NCI-H345 (cell line): ENCODE measurements around the gene INPP5K.

ENCODE experiments used
- DNase-seq: peaks from one replicate; lab custom pipeline; 2025; lab: John Stamatoyannopoulos, UW

Gene INPP5K

DNA sequence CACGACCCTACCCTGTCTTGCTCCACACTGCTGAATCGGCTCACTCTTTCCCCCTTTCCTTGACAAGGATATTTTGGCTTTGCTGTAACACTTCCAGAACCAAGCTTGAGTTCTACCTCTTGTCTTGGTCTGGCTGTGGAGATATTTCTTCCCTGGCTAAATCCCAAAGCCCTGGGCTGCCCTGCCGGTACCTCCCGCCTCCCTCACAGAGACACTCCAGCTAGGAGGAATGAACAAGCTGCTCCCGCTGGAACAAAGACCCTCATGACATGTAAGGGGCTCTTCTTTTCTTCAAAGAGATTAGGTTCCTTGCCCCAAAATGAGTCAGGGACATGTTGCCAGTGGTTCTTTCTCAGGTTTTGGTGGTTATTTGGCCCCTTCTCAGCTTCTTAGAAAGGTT is 10.8 kb downstream of the INPP5K start:
- no peak for DNase-seq

DNA sequence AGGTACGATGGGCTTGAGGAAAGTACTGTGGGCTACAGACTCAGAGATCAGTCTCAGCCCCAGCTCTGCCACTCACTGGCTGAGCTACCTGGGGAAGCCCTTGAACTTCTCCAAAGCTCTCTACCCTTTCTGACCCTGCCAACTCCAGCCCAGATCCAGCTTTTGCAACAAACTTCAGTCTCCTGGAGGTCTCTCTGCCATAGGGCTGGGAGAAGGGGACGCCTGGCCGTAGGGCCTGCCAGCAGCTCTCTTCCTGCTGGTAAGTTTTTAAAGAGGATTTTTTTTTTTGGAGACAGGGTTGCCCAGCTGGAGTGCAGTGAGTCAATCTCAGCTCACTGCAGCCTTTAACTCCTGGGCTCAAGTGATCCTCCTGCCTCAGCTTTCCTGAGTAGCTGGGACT is 11.5 kb downstream of the INPP5K start:
- no peak for DNase-seq

DNA sequence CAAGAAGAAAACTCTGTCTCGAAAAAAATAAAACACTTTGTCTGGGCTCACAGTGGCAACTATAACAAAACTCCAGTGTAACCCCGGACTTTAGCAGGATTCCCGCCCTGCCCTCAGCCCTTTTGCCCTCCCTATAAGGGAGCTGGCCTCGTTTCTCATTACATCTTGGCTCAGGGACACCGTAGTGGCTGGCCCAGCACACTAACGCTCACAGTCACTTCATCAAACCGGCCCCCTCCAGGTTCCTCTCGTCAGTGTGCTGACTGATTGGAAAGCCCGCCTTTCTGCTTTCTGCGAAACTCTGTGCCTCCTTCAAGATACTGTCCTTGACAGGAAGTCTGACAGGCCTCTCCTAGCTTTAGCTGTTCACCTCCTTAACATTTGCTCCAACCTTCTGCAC is 12.7 kb downstream of the INPP5K start:
- DNase-seq = no peak

DNA sequence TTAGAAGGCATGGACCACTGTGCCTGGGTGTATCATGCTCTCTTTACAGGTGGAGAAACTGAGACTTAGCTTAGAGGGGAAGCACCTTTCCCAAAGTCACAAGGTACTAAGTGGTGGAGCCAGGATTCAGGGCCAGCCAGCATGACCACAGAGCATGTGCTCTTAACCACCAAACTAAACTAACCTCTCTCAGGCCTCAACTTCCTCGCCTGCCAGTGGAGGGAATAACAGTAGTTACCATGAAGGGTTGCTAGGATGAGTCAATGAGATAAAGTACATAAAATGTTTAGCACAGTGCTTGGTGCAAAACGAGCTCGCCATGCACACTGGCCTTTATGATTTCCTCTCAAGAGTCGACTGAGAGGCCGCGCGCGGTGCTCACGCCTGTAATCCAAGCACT is 17.5 kb downstream of the INPP5K start:
- DNase-seq = no peak

DNA sequence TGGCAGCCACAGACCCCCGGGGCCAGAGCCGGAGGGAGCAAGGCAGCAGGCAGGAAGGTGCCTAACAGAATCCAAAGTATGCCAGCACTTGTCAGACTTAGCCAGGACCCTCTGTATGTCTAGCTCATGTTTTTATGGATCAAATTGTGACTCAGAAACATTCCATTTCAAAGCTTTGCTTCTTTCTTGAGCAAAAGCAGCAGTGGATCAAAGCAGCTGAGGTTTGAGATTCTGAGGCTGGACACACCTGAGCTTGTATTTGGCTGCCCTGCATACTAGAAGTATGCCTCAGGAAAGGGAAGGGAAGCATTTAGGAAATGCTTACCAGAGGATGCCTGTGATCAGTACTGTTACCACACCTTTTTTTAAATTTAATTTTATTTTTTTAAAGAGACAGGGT is 18.2 kb downstream of the INPP5K start:
- no peak for DNase-seq

DNA sequence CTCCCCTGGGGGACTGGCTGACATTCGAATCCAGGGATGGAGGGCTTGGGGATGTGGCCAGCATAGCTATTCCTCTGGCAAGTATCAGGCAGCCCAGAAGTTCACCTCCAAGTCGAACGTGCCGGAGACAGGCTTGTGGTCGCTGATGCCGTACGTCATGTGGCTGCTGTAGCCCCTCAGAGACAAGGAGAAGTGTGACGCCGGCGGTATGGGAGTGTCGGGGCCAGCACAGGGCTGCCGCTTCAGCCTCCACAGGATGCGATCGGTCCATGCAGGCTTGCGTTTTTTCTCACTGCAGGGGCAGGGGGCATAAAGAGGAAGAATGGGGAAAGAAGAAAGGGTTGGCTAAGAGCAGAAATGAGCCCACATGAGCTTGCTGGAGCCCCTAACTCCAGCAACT is 18.6 kb downstream of the INPP5K start:
- DNase-seq = no peak

DNA sequence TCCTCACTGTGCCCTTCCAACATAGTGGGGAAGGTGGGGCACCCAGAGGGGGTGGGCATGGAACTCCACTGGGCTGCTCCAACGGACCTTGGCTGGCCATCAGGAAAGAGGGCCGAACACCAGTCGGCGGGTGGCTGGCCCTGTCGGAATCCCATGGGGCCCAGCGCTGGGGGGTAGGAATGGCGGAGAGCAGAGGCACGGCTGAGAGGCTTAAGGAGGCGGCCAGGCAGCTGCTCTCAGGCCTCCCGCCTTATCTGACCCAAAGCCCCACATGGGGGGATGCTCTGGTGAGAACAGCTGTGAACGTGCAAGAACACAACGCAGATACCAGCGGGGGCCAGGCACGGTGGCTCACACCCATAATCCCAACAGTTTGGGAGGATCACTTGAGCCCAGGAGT is 19.5 kb downstream of the INPP5K start:
- no peak for DNase-seq

DNA sequence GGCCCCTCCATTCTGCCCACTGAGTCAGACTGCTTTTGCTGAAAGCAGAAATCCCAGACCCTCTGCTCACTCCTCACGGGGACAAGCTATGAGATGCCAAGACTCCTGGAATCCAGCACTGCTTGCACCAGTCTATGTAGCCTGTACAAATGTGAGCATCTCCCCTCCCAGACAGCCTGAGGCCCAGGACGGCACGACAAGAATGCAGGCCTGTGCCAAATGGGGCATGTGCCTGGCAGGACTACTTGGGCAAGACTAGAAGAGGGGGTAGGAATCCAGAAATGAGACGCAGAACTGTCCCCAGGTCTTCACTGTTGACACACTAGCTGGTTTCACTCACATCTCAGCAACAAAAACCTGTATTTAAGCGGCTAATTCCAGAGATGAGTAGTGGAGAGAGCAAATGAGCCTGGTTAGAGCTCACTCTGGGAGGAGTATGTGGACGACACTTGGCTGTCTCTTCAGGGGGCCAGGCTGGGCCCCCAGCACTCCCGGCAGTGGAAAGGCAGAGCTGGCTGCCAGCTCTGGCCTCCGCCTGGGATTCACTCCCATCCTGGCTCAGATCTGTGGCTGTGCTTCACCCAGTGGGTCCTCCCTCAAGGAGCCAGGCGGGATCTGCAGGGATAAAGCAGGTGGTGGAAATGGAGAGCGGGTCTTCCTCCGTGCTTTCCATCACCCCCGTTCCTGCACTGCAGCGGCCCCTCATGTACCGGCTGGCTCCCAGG is 21.0 kb downstream of the INPP5K start:
- DNase-seq = no peak

DNA sequence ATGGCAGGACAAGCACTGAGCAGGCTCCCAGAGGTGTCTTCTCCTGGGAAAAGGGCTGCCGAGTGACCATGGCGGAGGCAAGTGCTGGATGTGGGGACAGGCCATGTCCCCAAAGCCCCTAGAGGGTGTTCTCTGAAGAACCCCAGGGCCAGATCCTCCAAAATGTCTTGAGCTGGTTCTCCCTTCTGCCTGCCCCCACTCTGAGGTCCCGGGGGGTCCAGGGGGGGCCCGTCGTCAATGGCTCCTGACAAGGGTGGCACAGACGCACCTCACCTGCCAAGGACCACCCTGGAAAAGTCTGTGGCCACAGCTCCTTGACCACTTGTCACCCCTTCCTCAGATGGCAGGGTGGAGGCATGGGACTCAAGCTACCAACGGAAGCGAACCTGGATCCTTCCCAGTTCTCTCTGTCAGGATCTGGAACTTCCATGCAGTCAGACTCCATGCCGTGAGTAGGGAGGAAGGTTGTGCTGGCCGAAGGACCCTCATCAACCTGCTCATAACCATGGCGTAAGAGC is 21.6 kb downstream of the INPP5K start:
- no peak for DNase-seq

DNA sequence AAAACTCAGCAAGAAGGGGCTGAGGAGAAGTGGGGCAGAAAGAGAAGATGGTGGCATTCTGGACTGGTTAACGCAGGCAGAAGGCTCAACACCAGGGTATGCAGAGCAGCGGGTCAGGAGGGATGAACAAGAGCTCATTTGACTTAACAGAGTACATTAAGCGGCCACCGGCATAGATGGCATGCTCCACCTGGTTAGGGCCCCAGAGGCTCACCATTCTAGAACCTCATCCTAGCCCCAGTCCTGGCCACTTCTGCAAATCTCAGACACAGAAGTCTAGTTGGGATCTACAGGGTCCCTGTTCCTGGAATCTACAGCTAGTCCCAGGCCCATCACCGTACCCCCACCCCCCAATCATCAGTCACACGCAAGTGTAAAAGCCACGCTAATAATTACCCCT is 22.2 kb downstream of the INPP5K start:
- DNase-seq = no peak

DNA sequence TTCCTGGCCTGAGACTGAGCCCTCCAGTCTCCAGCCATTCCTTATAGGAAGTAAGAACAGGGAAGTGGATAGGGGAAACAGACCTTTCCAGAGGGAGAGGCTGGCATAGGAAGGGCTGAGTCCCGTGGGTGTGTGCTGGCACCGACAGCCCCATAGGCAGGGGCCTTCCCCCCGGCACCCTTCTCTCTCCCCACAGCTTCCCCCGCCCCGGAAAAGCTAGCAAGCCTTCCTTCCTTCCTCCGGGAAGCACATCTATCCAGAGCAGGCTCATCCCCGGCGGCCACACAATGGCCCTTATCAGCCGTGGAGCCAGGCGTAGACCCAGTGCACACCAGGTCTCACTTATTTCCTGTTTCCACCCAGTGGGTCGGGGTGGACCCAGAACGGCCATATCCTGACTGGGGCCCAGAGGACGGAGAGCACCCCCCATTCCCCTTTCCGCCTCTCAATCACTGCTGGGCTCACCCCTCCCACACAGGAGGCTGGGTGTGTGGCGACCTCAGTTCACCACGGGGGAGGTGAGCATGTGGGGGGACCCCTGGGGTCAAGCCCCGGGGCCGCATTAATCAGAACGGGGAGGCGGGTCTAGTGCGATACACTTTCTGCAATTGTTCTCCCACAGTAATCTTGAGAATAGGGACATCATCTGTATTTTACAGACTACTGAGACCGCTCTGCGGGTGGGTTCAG is 23.0 kb downstream of the INPP5K start:
- no peak for DNase-seq

DNA sequence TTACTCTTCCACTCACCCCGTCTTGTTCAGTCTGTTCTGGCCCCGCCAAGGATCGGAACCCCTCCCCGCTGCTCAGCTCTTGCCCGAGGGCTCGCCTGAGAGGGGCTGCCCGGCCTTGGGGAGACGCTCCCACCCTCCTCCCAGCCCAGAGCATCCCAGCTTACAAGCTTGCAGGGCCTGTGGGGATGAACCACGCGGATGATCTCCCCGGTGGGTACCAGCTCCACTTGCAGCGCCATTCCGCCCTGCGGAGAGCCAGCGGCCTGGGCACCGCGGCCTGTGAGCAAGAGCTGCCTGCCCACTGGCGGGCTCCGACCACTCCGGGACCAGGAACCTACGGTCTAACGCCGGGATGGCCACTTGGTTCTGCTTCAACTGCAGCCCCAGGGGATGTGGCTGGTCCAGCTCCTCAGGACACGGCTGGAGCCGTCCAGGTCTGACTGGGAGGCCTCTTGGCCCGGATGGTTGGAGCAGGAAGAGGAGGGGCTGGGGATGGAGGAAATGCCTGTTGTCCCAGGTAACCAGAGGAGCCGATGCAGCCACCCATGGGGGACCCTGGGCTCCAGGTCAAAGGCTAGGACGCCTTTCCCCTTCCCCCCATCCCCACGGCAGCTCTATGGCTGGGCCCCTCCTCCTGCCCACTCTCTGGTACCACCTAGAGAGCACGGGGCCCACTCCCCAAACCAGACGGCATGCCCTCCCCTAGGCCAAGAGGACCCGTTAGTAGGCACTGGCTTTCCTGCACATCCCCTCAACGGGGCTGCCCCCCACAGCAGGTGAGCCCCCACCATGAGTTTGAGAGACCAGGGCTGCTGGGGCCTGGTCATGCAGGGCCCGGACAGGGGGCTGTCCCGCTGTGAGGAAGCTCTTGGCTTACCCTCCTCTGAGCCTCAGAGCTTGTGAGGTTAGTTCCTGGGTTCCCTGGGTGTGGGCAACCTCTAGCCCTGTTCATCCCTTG is 23.9 kb downstream of the INPP5K start, which contains the start of gene MYO1C:
MYO1C (minus strand) TSS at position 438 of the 958 bp plus-strand sequence; CDS start at position 239, 199 bp downstream.
- no peak for DNase-seq

DNA sequence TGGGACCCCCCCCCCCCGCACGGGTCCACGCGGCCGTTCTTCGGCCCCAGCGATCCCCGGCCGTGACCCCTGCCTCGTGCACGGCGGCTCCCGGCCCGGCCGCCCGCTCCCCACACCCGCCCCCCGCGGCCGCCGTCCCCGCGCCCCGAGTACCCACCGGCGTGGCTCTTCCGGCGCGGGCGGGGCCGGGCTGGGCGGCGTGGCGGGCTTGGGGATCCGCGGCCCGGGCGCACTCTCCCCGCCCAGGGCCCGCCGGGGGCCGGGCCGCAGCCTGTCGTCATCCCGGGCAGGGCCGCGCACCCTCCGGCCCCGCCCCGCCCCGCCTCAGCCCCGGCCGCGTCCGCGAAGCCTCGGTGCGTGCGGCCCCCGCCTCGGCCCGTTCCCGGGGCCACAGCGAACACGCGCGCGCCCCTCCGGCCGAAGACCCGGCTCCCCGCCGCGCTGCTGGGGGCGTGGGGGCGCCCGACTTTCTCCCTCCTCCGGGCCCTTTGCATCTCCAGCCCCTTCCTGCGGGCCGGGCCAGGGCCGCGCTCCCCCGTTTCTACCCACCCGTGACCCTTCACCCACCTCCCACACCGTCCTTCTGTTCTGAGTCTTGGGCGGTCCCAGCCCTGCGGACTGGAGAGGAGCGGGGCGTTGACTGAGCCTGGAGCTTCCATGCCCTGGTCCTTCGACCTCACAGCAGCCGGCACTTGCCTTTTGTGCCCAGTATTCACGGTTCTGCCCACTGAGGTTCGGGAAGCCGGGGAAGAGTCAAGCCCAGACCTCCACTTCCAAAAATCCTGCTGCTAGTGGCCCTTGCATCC is 24.8 kb downstream of the INPP5K start:
- peak; percentile 8 for DNase-seq

DNA sequence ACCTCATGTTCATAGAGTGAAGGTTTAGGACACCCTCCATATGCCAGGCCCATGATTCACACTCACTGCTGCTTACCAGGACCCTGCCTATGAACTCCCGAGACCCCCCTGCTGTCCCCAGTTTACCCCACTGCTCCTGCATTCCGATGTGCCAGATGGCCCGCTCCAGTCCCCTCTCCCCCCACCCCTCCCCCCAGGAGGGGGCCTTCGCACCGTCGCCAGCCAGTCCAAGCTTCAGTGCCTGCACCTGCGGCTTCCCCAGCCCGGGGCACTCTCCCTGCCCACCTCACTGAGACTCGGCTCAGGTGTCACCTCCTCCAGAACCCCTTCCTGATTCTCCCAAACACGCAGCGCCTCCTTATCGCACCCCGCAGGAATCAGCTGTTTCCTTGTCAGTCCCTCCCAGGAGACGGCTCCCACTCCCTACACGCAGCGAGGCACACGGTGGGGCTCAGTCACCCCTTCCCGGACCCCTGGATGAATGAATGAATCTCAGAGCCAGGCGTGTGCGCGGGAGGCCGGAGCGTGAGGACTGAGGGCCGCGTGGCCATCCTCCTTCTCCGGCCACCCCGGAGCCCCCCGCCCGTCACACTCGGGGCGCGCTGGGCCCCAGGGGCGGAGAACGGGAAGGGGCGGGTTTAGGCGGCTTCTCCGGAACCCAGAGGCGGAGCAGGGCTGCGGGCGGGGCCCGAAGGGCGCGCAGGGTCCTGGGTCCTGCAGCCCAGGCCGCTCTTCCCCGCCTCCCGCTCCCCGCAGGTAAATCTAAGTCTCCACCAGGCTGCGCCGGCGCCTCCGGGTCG is 25.6 kb downstream of the INPP5K start:
- peak; percentile 38 for DNase-seq

DNA sequence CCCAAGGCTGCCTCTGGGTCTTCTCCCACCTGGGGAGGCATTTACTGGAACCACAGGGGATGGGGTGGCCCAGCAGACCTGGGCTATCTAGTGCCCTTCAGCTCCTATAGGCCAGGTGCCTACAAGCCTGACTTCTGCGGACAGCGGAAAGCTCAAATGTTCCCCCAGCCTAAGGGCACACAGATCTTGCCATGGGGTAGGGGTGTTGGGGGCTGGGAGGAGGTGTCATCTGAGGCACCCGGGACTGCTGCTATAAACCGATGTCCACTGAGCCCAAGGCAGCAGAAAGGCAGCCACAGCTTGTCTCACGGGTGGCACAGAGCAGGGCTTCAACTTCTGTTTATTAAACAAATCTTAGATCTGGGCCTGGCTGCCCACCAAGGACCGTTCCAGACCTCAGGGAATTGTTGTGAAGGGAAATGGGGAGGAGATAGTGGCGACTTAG is 27.6 kb downstream of the INPP5K start:
- DNase-seq = no peak

DNA sequence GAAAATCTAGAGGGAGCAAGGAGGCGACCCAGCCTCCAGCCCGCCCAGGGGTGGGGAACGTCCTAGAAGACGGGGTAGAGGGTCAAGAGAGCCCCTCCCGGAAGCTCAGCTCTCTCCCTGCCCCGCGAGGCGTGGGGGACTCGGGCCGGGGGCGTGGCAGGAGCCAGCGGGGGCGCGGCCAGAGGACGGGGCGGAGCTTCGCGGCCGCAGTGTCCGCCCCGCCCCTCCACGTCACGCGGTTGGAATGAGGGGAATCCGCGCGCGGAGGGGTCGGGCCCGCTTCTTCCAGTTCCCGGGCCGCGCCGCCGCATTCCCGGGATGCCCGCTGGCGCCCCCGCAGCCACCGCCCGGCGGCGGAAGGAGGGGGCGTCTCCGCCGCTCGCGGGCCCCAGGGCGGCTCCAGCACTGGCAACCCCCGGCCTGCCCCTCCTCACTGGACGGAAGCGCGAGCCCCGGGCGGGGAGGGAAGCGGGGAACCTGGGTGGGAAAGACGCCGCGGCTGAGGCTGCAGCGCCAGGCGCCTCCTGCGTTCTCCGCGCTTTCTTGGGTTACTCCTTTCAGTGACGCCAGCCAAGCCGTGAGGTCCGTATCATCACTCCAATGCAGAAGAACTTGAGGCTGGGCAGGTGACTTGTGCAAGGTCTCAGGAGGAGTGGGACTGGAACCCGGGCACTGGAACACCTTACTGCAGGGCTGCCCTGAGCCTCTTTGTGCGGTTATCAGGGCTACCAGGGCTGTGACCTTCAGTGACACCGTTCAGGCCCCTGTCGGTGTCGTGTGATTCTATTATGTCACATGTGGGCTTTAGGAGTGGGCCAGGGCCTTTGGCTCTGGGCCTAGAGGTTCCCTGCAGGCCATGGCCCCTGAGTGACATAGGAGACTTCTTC is 28.2 kb downstream of the INPP5K start:
- DNase-seq = no peak

DNA sequence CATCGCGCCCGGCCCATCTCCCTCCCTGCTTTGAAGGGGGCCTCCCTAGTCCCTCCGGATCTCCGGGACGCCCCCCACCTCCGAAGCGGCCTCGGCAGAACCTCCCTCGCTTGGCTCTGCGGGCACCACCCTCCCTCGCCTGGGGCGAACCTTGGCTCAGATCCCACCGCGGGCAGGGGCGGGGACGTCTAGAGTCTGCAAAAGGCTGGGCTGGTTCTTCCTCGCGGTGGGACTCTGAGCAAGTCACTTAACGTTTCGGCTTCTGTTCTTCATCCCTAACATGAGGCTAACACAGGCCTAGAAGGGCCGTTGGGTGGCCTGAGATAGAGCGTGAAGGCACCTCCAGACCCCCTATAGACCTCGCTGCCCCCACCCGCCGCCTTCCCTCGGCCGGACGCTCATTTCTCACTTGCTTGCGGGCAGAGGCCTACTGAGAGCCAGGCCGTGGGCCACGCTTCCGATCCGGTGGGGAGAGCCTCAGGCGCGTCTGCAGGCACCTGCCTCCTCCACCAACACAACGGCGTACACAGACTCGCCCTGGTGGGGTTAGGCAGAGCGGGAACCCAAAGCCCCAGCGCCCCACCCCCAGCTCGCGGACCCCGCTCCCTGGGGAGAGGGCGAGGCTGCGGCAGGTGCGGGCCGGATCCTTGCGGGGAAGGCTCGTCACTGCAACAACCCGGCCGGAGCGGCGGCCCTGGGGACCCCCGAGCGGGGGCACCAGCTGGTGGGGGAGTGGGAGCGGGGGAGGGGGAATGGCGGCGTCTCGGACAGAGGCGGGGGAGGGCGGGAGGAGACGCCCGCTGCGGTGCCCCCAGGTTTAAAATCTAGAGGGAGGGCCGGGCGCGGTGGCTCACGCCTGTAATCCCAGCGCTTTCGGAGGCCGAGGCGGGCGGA is 29.4 kb downstream of the INPP5K start:
- peak; percentile 74 for DNase-seq
